Activated T-helper 1 cell treated with anti-CD3 and anti-CD28 coated beads, Interleukin-12 subunit alpha, Interleukin-12 subunit beta, Interleukin-2, Interleukin-4 antibody, amounts not matched to agents 30 ng/mL and 10 ng/mL and 1 ng/mL, durations not matched to agents 14 hours and 24 hours and 36 hours (primary cell): ENCODE data around the gene LHFPL2. TPM values are rescaled to one million over a fixed set of nuclear protein-coding genes. Genes with fewer than 3 reads are reported as not detected.

Source experiments
- DNase-seq: peaks from one replicate; pipeline ENCODE4 v3.0.0; 2021; ENCODE audit warnings: low spot score
- H3K27ac Mint-ChIP-seq: one replicate; pipeline ENCODE4 v1.8.0; 2021; ENCODE audit warnings: mild to moderate bottlenecking, mixed read lengths
- H3K27me3 Mint-ChIP-seq: one replicate; pipeline ENCODE4 v1.8.0; 2022; ENCODE audit warnings: mild to moderate bottlenecking, moderate library complexity, mixed read lengths; ENCODE audit not compliant: insufficient read depth
- H3K36me3 Mint-ChIP-seq: one replicate; pipeline ENCODE4 v1.8.0; 2021; ENCODE audit warnings: low read depth, mixed read lengths
- H3K4me1 Mint-ChIP-seq: one replicate; pipeline ENCODE4 v1.8.0; 2021; ENCODE audit warnings: low read depth, mixed read lengths
- H3K4me3 Mint-ChIP-seq: one replicate; pipeline ENCODE4 v1.8.0; 2021; ENCODE audit warnings: mild to moderate bottlenecking, moderate library complexity, mixed read lengths
- H3K9me3 Mint-ChIP-seq: one replicate; pipeline ENCODE4 v1.8.0; 2021; ENCODE audit warnings: mixed read lengths
- intact Hi-C: fragments of 100-400 bp; cut with micrococcal nuclease; formaldehyde crosslinking; loops from one replicate; pipeline ENCODE4 v1.15.1; 2024
- total RNA-seq: library from RNA; stranded (reverse); gene quantifications from 2 replicates; pipeline ENCODE4 v1.2.3, GENCODE V29; 2022

The LHFPL2 gene
- total RNA-seq, 1 donor from 2014 or later = 0.08 TPM

- no peaks in the 10 kb centered on the region for H3K36me3 Mint-ChIP-seq
- no peak overlapping the region for H3K27ac Mint-ChIP-seq
- DNase-seq = no peak
- peaks cover 6% of the 10 kb centered on the region for H3K27me3 Mint-ChIP-seq
- H3K4me1 Mint-ChIP-seq = no peaks in the 10 kb centered on the region
- H3K4me3 Mint-ChIP-seq = no peak overlapping the region
- no peaks in the 10 kb centered on the region for H3K9me3 Mint-ChIP-seq
- intact Hi-C loops = no loop called here
Observed at GRCh38 chr5:78574131-78574673, 74.4 kb downstream of the LHFPL2 start.

- Mint-ChIP-seq H3K4me3 (no peak overlapping the region), H3K4me1 (no peaks in the 10 kb centered on the region), H3K9me3 (no peaks in the 10 kb centered on the region), H3K36me3 (no peaks in the 10 kb centered on the region), H3K27ac (no peak overlapping the region), H3K27me3 (no peaks in the 10 kb centered on the region)
- no peak for DNase-seq
- intact Hi-C loops = no loop called here
Observed at GRCh38 chr5:78573318-78573717, 75.3 kb downstream of the LHFPL2 start.

GRCh38 chr5:78570646-78571045 is 77.9 kb downstream of the LHFPL2 start:
- no peak overlapping the region for H3K4me3 Mint-ChIP-seq
- H3K27me3 Mint-ChIP-seq = no peaks in the 10 kb centered on the region
- H3K9me3 Mint-ChIP-seq = no peaks in the 10 kb centered on the region
- intact Hi-C loops = no loop called here
- DNase-seq = no peak
- no peaks in the 10 kb centered on the region for H3K36me3 Mint-ChIP-seq
- no peak overlapping the region for H3K27ac Mint-ChIP-seq
- no peaks in the 10 kb centered on the region for H3K4me1 Mint-ChIP-seq

- Mint-ChIP-seq H3K4me1 (no peaks in the 10 kb centered on the region), H3K27me3 (no peaks in the 10 kb centered on the region), H3K4me3 (no peak overlapping the region), H3K36me3 (no peaks in the 10 kb centered on the region), H3K27ac (no peak overlapping the region), H3K9me3 (no peaks in the 10 kb centered on the region)
- intact Hi-C loops = no loop called here
- DNase-seq = no peak
Observed at GRCh38 chr5:78569441-78569840, 79.1 kb downstream of the LHFPL2 start.

GRCh38 chr5:78568676-78569075 is 79.9 kb downstream of the LHFPL2 start:
- Mint-ChIP-seq H3K27ac (no peak overlapping the region), H3K4me3 (no peak overlapping the region), H3K9me3 (no peaks in the 10 kb centered on the region), H3K36me3 (no peaks in the 10 kb centered on the region), H3K27me3 (no peaks in the 10 kb centered on the region), H3K4me1 (no peaks in the 10 kb centered on the region)
- DNase-seq = no peak
- intact Hi-C loops = no loop called here

GRCh38 chr5:78568212-78568611 is 80.4 kb downstream of the LHFPL2 start:
- Mint-ChIP-seq H3K27ac (no peak overlapping the region), H3K27me3 (no peaks in the 10 kb centered on the region), H3K4me1 (no peaks in the 10 kb centered on the region), H3K9me3 (no peaks in the 10 kb centered on the region), H3K4me3 (no peak overlapping the region), H3K36me3 (no peaks in the 10 kb centered on the region)
- intact Hi-C loops = no loop called here
- no peak for DNase-seq

GRCh38 chr5:78567617-78568016 is 81.0 kb downstream of the LHFPL2 start:
- Mint-ChIP-seq H3K9me3 (no peaks in the 10 kb centered on the region), H3K4me1 (no peaks in the 10 kb centered on the region), H3K27ac (no peak overlapping the region), H3K36me3 (no peaks in the 10 kb centered on the region), H3K4me3 (no peak overlapping the region), H3K27me3 (peaks cover 2% of the 10 kb centered on the region)
- intact Hi-C loops = no loop called here
- DNase-seq = no peak

- Mint-ChIP-seq H3K4me1 (no peaks in the 10 kb centered on the region), H3K4me3 (no peak overlapping the region), H3K27me3 (peaks cover 2% of the 10 kb centered on the region), H3K9me3 (no peaks in the 10 kb centered on the region), H3K27ac (no peak overlapping the region), H3K36me3 (no peaks in the 10 kb centered on the region)
- intact Hi-C loops = no loop called here
- DNase-seq = no peak
Observed at GRCh38 chr5:78566747-78567425, 81.7 kb downstream of the LHFPL2 start.

- intact Hi-C loops = no loop called here
- H3K36me3 Mint-ChIP-seq = no peaks in the 10 kb centered on the region
- H3K4me1 Mint-ChIP-seq = no peaks in the 10 kb centered on the region
- no peak overlapping the region for H3K4me3 Mint-ChIP-seq
- no peak overlapping the region for H3K27ac Mint-ChIP-seq
- DNase-seq = no peak
- H3K9me3 Mint-ChIP-seq = no peaks in the 10 kb centered on the region
- H3K27me3 Mint-ChIP-seq = peaks cover 2% of the 10 kb centered on the region
Observed at GRCh38 chr5:78565395-78565794, 83.2 kb downstream of the LHFPL2 start.

GRCh38 chr5:78563621-78564020 is 85.0 kb downstream of the LHFPL2 start:
- DNase-seq = no peak
- no peaks in the 10 kb centered on the region for H3K4me1 Mint-ChIP-seq
- no peak overlapping the region for H3K4me3 Mint-ChIP-seq
- intact Hi-C loops = no loop called here
- H3K27ac Mint-ChIP-seq = no peak overlapping the region
- H3K36me3 Mint-ChIP-seq = no peaks in the 10 kb centered on the region
- no peaks in the 10 kb centered on the region for H3K9me3 Mint-ChIP-seq
- H3K27me3 Mint-ChIP-seq = peaks cover 6% of the 10 kb centered on the region

GRCh38 chr5:78562714-78563330 is 85.8 kb downstream of the LHFPL2 start:
- no peak for DNase-seq
- peaks cover 8% of the 10 kb centered on the region for H3K27me3 Mint-ChIP-seq
- H3K4me3 Mint-ChIP-seq = no peak overlapping the region
- intact Hi-C loops = no loop called here
- H3K4me1 Mint-ChIP-seq = no peaks in the 10 kb centered on the region
- no peaks in the 10 kb centered on the region for H3K36me3 Mint-ChIP-seq
- no peaks in the 10 kb centered on the region for H3K9me3 Mint-ChIP-seq
- no peak overlapping the region for H3K27ac Mint-ChIP-seq

- H3K4me1 Mint-ChIP-seq = no peaks in the 10 kb centered on the region
- intact Hi-C loops = no loop called here
- H3K27ac Mint-ChIP-seq = no peak overlapping the region
- H3K27me3 Mint-ChIP-seq = peaks cover 8% of the 10 kb centered on the region
- H3K9me3 Mint-ChIP-seq = no peaks in the 10 kb centered on the region
- H3K4me3 Mint-ChIP-seq = no peak overlapping the region
- H3K36me3 Mint-ChIP-seq = no peaks in the 10 kb centered on the region
- no peak for DNase-seq
Observed at GRCh38 chr5:78562001-78562400, 86.6 kb downstream of the LHFPL2 start.

- Mint-ChIP-seq H3K9me3 (no peaks in the 10 kb centered on the region), H3K36me3 (no peaks in the 10 kb centered on the region), H3K27ac (no peak overlapping the region), H3K4me1 (no peaks in the 10 kb centered on the region), H3K4me3 (no peak overlapping the region), H3K27me3 (peaks cover 8% of the 10 kb centered on the region)
- intact Hi-C loops = no loop called here
- no peak for DNase-seq
Observed at GRCh38 chr5:78561261-78561660, 87.3 kb downstream of the LHFPL2 start.
